SK-N-SH (cell line): Measurements from ENCODE around the gene NSF. TPM values are rescaled to one million over a fixed set of nuclear protein-coding genes. Genes with fewer than 3 reads are reported as not detected.

Experiments used
- CTCF ChIA-PET: fragments of 300-600, 350-600 bp; formaldehyde crosslinking; extraction: SDS; loops from one replicate; lab custom pipeline; 2021; lab: Yijun Ruan, JAX
- POLR2A ChIA-PET: fragments of 350-600 bp; sonication (Branson Sonifier 250); formaldehyde crosslinking; extraction: SDS; loops from one replicate; lab custom pipeline; 2020; ENCODE audit warnings: antibody characterized with exemption, inconsistent platforms; lab: Yijun Ruan, JAX
- DNase-seq: peaks from one replicate; pipeline ENCODE4 v3.0.0; 2012
- H2AFZ ChIP-seq: fragments of 200-600 bp; sonication (generic); 2 replicates; pipeline ENCODE4 v1.8.1; 2016; ENCODE audit warnings: antibody characterized with exemption, mild to moderate bottlenecking, low read depth
- H3F3A ChIP-seq: fragments of 200-600 bp; sonication (generic); replicated peaks from 2 replicates; pipeline ENCODE3; 2016; ENCODE audit warnings: antibody characterized with exemption, mild to moderate bottlenecking; ENCODE audit not compliant: insufficient read depth
- H3K27ac ChIP-seq, 2 experiments: fragments of 200-500 bp in 1 of 2; fragments of 200-600 bp in 1 of 2; sonication (Bioruptor generic) in 1 of 2; sonication (generic), shearing (Covaris generic) in 1 of 2; 2 replicates each; pipeline versions ENCODE4 v1.5.1 to v1.6.1; 2014 to 2016; ENCODE audit warnings: low read depth in 2 of 2, inconsistent platforms in 1 of 2, low read length in 1 of 2, mild to moderate bottlenecking in 1 of 2, mixed read lengths in 1 of 2
- H3K27me3 ChIP-seq: fragments of 200-600 bp; sonication (generic), shearing (Covaris generic); 2 replicates; pipeline ENCODE4 v1.6.1; 2016; ENCODE audit warnings: mixed run types; ENCODE audit not compliant: insufficient read depth
- H3K36me3 ChIP-seq, 2 experiments: fragments of 200-500 bp in 1 of 2; fragments of 200-600 bp in 1 of 2; sonication (Bioruptor generic) in 1 of 2; sonication (generic) in 1 of 2; replicated peaks in 1 of 2; 2 replicates each; pipeline versions ENCODE3 to v1.5.1; 2014 to 2016; ENCODE audit warnings: low read length in 1 of 2, mild to moderate bottlenecking in 1 of 2; ENCODE audit not compliant: insufficient read depth in 2 of 2, control insufficient read depth in 1 of 2
- H3K4me1 ChIP-seq, 2 experiments: fragments of 200-500 bp in 1 of 2; fragments of 200-600 bp in 1 of 2; sonication (Bioruptor generic) in 1 of 2; sonication (generic), shearing (Covaris generic) in 1 of 2; 2 replicates each; pipeline versions ENCODE4 v1.5.1 to v1.6.1; 2014 to 2016; ENCODE audit warnings: low read depth in 1 of 2, low read length in 1 of 2, mixed run types in 1 of 2; ENCODE audit not compliant: insufficient read depth in 2 of 2, control insufficient read depth in 1 of 2
- H3K4me2 ChIP-seq: fragments of 200-600 bp; sonication (generic), shearing (Covaris generic); 2 replicates; pipeline ENCODE4 v1.6.1; 2017; ENCODE audit warnings: mixed run types
- H3K4me3 ChIP-seq, 2 experiments: fragments of 200-500 bp in 1 of 2; fragments of 200-600 bp in 1 of 2; sonication (Bioruptor generic) in 1 of 2; sonication (generic), shearing (Covaris generic) in 1 of 2; 2 replicates each; pipeline versions ENCODE4 v1.5.1 to v1.8.1; 2014 to 2016; ENCODE audit warnings: low read depth in 2 of 2, inconsistent platforms in 1 of 2, low read length in 1 of 2, mild to moderate bottlenecking in 1 of 2, mixed read lengths in 1 of 2, moderate library complexity in 1 of 2
- H3K79me2 ChIP-seq: fragments of 200-600 bp; sonication (generic); 2 replicates; pipeline ENCODE4 v1.8.1; 2017; ENCODE audit warnings: mild to moderate bottlenecking; ENCODE audit not compliant: insufficient read depth
- H3K9ac ChIP-seq: fragments of 200-600 bp; sonication (generic); 2 replicates; pipeline ENCODE4 v1.6.1; 2017; ENCODE audit warnings: mixed run types
- H3K9me2 ChIP-seq: fragments of 200-600 bp; sonication (generic); 2 replicates; pipeline ENCODE4 v1.6.1; 2017; ENCODE audit warnings: mixed run types
- H3K9me3 ChIP-seq: fragments of 200-600 bp; sonication (generic); 2 replicates; pipeline ENCODE4 v1.6.1; 2017; ENCODE audit warnings: mixed run types, mild to moderate bottlenecking, moderate library complexity
- H4K20me1 ChIP-seq: fragments of 200-600 bp; sonication (generic); 2 replicates; pipeline ENCODE4 v1.6.1; 2017; ENCODE audit warnings: mild to moderate bottlenecking, mixed run types; ENCODE audit not compliant: insufficient read depth
- CHD2 ChIP-seq: fragments of 150-350 bp; IDR thresholded peaks from 2 replicates; pipeline ENCODE4 v1.6.1; 2018; ENCODE audit warnings: low read length; ENCODE audit not compliant: partially characterized antibody
- EP300 ChIP-seq, 2 experiments: IDR thresholded peaks; 2 replicates each; pipeline versions ENCODE4 v1.4.0 to v1.6.1; 2012; ENCODE audit warnings: borderline replicate concordance in 1 of 2, low read depth in 1 of 2, low read length in 1 of 2
- FOSL2 ChIP-seq: IDR thresholded peaks from 2 replicates; pipeline ENCODE4 v1.4.0; 2012; ENCODE audit warnings: low read depth, mild to moderate bottlenecking, moderate library complexity, borderline replicate concordance
- MEF2A ChIP-seq: IDR thresholded peaks from 2 replicates; pipeline ENCODE4 v1.4.0; 2012; ENCODE audit warnings: low read depth, borderline replicate concordance
- MXI1 ChIP-seq: IDR thresholded peaks from 2 replicates; pipeline ENCODE4 v1.6.1; 2012; ENCODE audit warnings: mild to moderate bottlenecking, low read depth, low read length, improper control_type of control experiment
- NFIC ChIP-seq: IDR thresholded peaks from 2 replicates; pipeline ENCODE4 v1.4.0; 2012; ENCODE audit warnings: borderline replicate concordance
- NRF1 ChIP-seq: IDR thresholded peaks from 2 replicates; pipeline ENCODE4 v1.6.1; 2012; ENCODE audit warnings: low read depth, mild to moderate bottlenecking, low read length
- POLR2AphosphoS5 ChIP-seq: IDR thresholded peaks from 2 replicates; pipeline ENCODE4 v1.6.1; 2012; ENCODE audit warnings: low read depth, low read length
- RCOR1 ChIP-seq: fragments of 150-350 bp; IDR thresholded peaks from 2 replicates; pipeline ENCODE4 v1.6.1; 2017; ENCODE audit warnings: antibody characterized with exemption, low read length
- TAF1 ChIP-seq: IDR thresholded peaks from 2 replicates; pipeline ENCODE4 v1.6.1; 2012; ENCODE audit warnings: low read depth, mild to moderate bottlenecking, low read length, moderate library complexity, borderline replicate concordance
- TEAD4 ChIP-seq: IDR thresholded peaks from 2 replicates; pipeline ENCODE4 v1.4.0; 2012; ENCODE audit warnings: mild to moderate bottlenecking, borderline replicate concordance; ENCODE audit not compliant: insufficient read depth
- WGBS: methylation state at CpG from one replicate; pipeline ENCODE4 v1.1.6; 2017; ENCODE audit warnings: low lambda C conversion rate; 5-methylcytosine and 5-hydroxymethylcytosine counted together
- polyA plus RNA-seq, 3 experiments: library from polyadenylated mRNA; depleted of rRNA; stranded (reverse); fragments of >200 nt; gene quantifications; 2 replicates each; pipeline ENCODE4 v1.2.3, GENCODE V29; 2012
- TF ChIP-seq, protein P1 (sequence below): IDR thresholded peaks from 2 replicates; pipeline ENCODE4 v1.4.0; 2012; ENCODE audit warnings: low read depth
- TF ChIP-seq, protein P2 (sequence below): fragments of 150-350 bp; IDR thresholded peaks from 2 replicates; pipeline ENCODE4 v1.6.1; 2017; ENCODE audit warnings: antibody characterized with exemption, low read length, low read depth, borderline replicate concordance

The NSF gene
- polyA plus RNA-seq, 1 of the 3 experiments (the other 2 are of a cell fraction) = 31.4 TPM

DNA sequence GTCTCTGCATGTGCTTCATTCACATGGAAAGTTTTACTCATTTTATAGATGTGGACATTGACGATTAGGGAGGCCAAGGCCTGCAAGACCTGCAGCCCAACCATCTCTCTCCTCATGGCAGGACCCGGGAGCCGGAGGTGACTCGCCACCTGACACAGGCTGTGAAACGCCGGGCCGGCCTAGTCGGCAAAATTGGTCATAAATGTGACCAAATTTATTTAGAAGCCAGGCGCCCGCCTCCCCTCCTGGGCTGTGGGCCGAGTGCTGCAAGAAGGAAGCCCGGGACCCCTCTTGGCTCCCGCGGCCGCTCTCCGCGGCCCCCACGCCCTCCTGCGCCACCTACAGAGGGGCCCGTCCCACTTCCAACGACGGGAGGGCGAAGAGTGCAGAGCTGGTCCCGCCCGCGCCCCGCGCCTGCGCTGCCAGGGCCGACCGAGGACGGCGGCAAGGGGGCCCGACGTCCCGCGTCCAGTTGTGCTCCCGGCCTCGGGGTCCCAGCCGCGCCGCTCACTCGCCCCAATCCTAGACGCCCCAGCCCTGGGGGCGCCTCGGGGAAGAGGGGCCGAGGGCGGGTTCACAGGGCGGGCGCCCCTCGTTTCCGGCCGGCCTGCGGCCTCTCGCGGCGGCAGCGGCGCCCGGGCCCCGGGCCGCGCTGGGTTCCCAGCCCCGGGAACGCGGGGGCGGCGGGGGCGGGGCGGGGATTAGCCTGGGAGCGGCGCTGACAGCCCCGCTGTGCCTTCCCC, 180.5 kb downstream of the NSF start:
- DNase-seq = peak; percentile 91
- peak overlapping the region; percentile 75 for H3K4me2 ChIP-seq
- H3K9me2 ChIP-seq = no peaks in the 10 kb centered on the region
- ChIA-PET POLR2A (interaction anchor here (0.6 kb wide), 2 partner anchors 1072 to 1181 kb away, joined by 4 read pairs; no protein-coding TSS in a partner anchor), CTCF (no interaction called here)
- peak overlapping the region in 1 of 2 experiments; percentile 66; a peak in 2 of 4 replicates for H3K27ac ChIP-seq
- no peaks in the 10 kb centered on the region for H3K9me3 ChIP-seq
- no peaks in the 10 kb centered on the region for H4K20me1 ChIP-seq
- 23% methylated on average over 16 of the region's 73 CpGs for WGBS
- peaks cover 4% of the 10 kb centered on the region for H3F3A ChIP-seq
- peak overlapping the region; percentile 49 to 51 for H3K4me3 ChIP-seq
- H3K27me3 ChIP-seq = no peaks in the 10 kb centered on the region
- H3K79me2 ChIP-seq = no peaks in the 10 kb centered on the region
- peak overlapping the region; percentile 67 for H3K9ac ChIP-seq
- TF ChIP-seq TAF1 (0 out of 2 replicates have a peak, but pooled peaks have one; percentile 22), POLR2AphosphoS5 (peak; percentile 8; the same call in 1 of the 2 replicates), CHD2 (no peak), NRF1 (peak; percentile 59)
- TF ChIP-seq, protein P1, sequence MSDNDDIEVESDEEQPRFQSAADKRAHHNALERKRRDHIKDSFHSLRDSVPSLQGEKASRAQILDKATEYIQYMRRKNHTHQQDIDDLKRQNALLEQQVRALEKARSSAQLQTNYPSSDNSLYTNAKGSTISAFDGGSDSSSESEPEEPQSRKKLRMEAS = peak; percentile 65; the same call in 1 of the 2 replicates
- TF ChIP-seq, all 33 proteins: peak for 4
- Histone ChIP-seq H2AFZ (peak overlapping the region; percentile 88), H3K4me1 (peaks cover 0 to 20% of the 10 kb centered on the region in 2 experiments; a peak in 1 of 4 replicates), H3K36me3 (no peaks in the 10 kb centered on the region)

DNA sequence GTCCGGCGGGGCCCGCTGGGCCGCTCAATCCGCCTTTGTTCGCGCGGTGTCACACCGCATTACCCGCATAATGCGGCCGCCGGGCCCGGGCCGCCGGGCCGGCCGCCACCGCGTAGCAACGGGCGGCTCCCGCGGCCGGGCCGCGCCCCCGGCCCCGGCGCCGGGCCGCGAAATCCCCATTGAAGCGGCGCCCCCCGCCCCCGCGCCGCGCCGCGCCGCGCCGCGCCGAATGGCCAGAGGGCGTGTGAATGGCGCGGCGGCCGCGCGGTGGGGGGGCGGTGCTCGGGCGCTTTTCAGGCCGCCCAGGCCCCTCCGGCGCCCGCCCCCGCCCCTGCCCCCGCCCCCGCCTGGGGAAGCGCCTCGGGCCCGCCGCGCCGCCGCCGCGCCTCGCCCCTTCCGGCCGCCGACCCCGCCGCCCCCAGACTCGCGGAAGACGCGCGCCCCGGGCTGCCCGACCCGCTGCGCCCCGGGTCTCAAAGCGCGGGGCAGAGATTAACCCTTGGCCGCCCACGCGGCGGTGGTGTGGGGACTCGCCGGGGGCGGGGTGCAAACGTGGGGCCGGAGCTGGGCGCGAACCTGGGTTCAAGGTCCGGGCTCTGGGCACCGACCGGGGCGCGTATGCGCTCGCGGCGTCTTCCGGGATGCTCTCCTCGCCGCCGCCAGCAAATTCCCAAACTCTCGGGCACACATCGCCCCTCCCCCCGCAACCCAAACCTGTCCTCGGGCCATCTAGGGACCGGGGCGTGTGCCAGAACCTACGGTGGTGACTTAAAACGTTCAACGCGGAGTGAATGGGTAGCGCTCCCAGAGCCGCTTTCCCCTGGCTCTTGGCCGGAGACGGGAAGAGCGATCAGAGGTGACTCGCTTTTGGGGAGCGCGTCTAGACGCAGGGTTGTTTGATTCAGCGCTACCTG, 181.3 kb downstream of the NSF start:
- 27% methylated on average over 61 of the region's 135 CpGs for WGBS
- H3K36me3 ChIP-seq = no peaks in the 10 kb centered on the region
- H3K9ac ChIP-seq = peak overlapping the region; percentile 67; the same call in 1 of the 2 replicates
- no peaks in the 10 kb centered on the region for H3K27me3 ChIP-seq
- H2AFZ ChIP-seq = peak overlapping the region; percentile 88
- POLR2A ChIA-PET = interaction anchor here (0.6 kb wide), 1 partner anchor 1073 kb away, joined by 4 read pairs; no protein-coding TSS in a partner anchor
- H3K79me2 ChIP-seq = no peaks in the 10 kb centered on the region
- peak overlapping the region; percentile 49 to 51; a peak in 3 of 4 replicates for H3K4me3 ChIP-seq
- peaks cover 0 to 20% of the 10 kb centered on the region in 2 experiments; a peak in 1 of 4 replicates for H3K4me1 ChIP-seq
- peaks cover 4% of the 10 kb centered on the region for H3F3A ChIP-seq
- CTCF ChIA-PET = interaction anchor here (1.2 to 1.3 kb wide), 2 partner anchors 10 to 70 kb away, joined by 3 to 7 read pairs; no protein-coding TSS in a partner anchor
- peak overlapping the region in 1 of 2 experiments; percentile 66; a peak in 2 of 4 replicates for H3K27ac ChIP-seq
- DNase-seq = peak; percentile 92
- no peak for TF ChIP-seq TAF1
- TF ChIP-seq, protein P1 = 0 out of 2 replicates have a peak, but pooled peaks have one; percentile 7
- no peak for TF ChIP-seq FOSL2
- peak; percentile 28 for TF ChIP-seq CHD2
- TF ChIP-seq NFIC = no peak
- no peak for TF ChIP-seq TEAD4
- no peak for TF ChIP-seq MXI1
- no peak for TF ChIP-seq RCOR1
- no peak for TF ChIP-seq MEF2A
- no peak for TF ChIP-seq EP300 (IDR thresholded peaks at IDR 0.05; ENCODE audit: borderline replicate concordance in 1 of 2, low read depth in 1 of 2, low read length in 1 of 2)
- TF ChIP-seq, protein P2, sequence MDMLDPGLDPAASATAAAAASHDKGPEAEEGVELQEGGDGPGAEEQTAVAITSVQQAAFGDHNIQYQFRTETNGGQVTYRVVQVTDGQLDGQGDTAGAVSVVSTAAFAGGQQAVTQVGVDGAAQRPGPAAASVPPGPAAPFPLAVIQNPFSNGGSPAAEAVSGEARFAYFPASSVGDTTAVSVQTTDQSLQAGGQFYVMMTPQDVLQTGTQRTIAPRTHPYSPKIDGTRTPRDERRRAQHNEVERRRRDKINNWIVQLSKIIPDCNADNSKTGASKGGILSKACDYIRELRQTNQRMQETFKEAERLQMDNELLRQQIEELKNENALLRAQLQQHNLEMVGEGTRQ = no peak
- no peaks in the 10 kb centered on the region for H4K20me1 ChIP-seq
- no peaks in the 10 kb centered on the region for H3K9me3 ChIP-seq
- no peaks in the 10 kb centered on the region for H3K9me2 ChIP-seq
- H3K4me2 ChIP-seq = peak overlapping the region; percentile 66; the same call in 1 of the 2 replicates
